IPS-20b (cell line): Measurements from ENCODE around the gene NOL8.

Source experiments
- H3K27ac ChIP-seq: one replicate; pipeline ENCODE4 v1.5.1; 2013; ENCODE audit warnings: low read length
- H3K27me3 ChIP-seq: 2 replicates; pipeline ENCODE4 v1.6.1; 2013; ENCODE audit warnings: mild to moderate bottlenecking, low read length, inconsistent platforms; ENCODE audit not compliant: insufficient read depth
- H3K36me3 ChIP-seq: 2 replicates; pipeline ENCODE4 v1.6.1; 2013; ENCODE audit warnings: low read depth, mild to moderate bottlenecking, inconsistent platforms, low read length, moderate library complexity; ENCODE audit not compliant: insufficient read depth
- H3K4me1 ChIP-seq: 2 replicates; pipeline ENCODE4 v1.6.1; 2013; ENCODE audit warnings: mild to moderate bottlenecking, control low read depth, inconsistent platforms, low read length, moderate library complexity; ENCODE audit not compliant: insufficient read depth
- H3K4me3 ChIP-seq: 2 replicates; pipeline ENCODE4 v1.5.1; 2013; ENCODE audit warnings: mild to moderate bottlenecking, low read length, inconsistent platforms
- H3K9ac ChIP-seq: 2 replicates; pipeline ENCODE4 v1.6.1; 2013; ENCODE audit warnings: low read depth, mild to moderate bottlenecking, inconsistent platforms, low read length, moderate library complexity
- H3K9me3 ChIP-seq: 2 replicates; pipeline ENCODE4 v1.6.1; 2013; ENCODE audit warnings: mild to moderate bottlenecking, low read depth, low read length, inconsistent platforms; ENCODE audit not compliant: insufficient read depth

Gene NOL8

DNA sequence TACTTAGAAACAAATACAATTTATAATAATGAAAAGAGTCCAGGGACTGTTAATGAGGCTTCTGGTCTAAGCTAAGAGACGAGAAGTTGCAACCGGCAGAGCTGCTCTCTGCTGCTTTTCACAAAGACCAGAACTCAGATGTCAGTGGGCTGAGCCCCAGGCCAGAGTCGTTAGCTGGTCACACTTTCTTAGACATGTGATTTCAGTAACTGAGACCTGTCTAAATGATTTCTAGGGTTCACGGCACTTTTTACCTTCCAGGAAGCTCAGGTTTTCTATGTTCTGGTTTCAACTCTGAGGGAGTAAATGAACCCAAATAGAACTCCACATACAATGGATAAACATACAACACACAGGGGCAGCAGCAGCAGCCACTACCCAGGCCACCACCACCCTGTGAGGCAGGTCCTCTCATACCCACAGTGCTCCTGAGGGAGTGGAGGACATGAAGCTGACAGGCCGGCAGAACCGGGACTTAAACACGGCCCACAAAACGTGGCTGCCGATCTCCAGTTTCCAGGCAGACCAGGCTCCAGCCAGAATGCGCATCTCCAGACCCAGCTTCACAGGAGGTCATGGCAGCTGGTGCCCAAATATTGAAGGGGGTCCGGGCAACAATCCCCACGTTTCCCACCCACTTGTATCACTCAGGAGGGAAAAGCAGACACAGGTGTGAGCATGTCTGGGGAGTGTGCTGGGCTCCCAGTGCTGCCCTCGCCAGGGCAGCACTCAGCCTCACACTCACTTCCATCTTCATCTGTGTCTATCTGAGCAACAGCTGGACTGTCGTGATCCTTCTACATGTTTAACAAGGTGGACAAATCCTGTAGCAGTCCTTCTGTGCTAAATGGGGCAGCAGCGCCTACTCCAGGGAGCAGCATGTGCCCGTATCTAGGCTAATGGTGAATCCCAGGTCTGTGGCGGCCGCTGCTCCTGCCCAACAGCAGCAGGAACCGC is 70.5 kb downstream of the NOL8 start:
- no peaks in the 10 kb centered on the region for H3K9me3 ChIP-seq
- H3K9ac ChIP-seq = no peak overlapping the region
- no peaks in the 10 kb centered on the region for H3K27me3 ChIP-seq
- H3K4me1 ChIP-seq = no peaks in the 10 kb centered on the region
- H3K27ac ChIP-seq = no peak overlapping the region
- no peak overlapping the region for H3K4me3 ChIP-seq
- H3K36me3 ChIP-seq = peaks cover 100% of the 10 kb centered on the region

DNA sequence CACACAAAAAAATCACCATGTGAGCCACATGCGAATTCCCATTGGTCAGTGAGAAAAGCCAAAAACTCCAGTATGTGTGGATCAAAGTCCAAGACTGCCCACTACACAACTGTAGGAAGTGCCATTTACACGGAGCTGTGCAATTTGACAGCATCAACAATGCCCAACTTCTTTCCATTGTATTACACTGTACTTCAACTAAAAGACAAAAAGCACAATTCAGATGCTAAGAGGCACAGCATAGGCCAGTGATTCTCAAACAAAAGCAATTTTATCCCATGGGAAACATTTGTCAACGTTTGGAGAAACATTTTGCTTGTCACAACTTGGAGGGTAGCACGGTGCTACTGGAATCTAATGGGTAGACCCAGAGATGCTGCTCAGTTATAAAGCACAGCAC is 71.5 kb downstream of the NOL8 start:
- Histone ChIP-seq H3K9me3 (no peaks in the 10 kb centered on the region), H3K4me3 (no peak overlapping the region), H3K36me3 (peaks cover 100% of the 10 kb centered on the region), H3K4me1 (no peaks in the 10 kb centered on the region), H3K27ac (no peak overlapping the region), H3K9ac (no peak overlapping the region), H3K27me3 (no peaks in the 10 kb centered on the region)

DNA sequence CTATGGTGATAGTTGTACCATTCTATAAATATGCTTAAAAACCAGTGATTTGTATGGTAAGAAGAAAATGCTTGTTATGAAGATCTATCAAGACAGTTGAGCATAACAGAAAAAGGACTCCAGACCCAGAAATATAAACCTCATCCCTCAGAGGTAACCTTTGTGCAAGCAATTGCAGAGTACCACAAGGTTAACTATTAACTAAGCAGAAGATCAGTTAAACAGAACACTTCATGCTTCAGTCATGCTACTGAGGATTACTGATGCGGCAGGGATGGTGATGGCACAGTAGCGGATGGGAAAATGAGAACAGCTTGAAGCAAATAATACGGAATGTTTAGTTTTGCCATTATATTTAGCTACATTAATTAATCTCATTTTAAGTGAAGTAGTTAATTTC is 77.2 kb downstream of the NOL8 start:
- Histone ChIP-seq H3K4me3 (no peak overlapping the region), H3K27ac (no peak overlapping the region), H3K27me3 (no peaks in the 10 kb centered on the region), H3K4me1 (no peaks in the 10 kb centered on the region), H3K9me3 (no peaks in the 10 kb centered on the region), H3K9ac (no peak overlapping the region), H3K36me3 (peaks cover 100% of the 10 kb centered on the region)
